HG03108 (cell line): ENCODE results near the gene AGBL1.

Experiments used
- ATAC-seq: cut with Tn5 transposase; IDR thresholded peaks from one replicate; pipeline ENCODE4 v1.9.1; 2021; ENCODE audit warnings: moderate library complexity; ENCODE audit not compliant: unreplicated experiment

The AGBL1 gene

DNA sequence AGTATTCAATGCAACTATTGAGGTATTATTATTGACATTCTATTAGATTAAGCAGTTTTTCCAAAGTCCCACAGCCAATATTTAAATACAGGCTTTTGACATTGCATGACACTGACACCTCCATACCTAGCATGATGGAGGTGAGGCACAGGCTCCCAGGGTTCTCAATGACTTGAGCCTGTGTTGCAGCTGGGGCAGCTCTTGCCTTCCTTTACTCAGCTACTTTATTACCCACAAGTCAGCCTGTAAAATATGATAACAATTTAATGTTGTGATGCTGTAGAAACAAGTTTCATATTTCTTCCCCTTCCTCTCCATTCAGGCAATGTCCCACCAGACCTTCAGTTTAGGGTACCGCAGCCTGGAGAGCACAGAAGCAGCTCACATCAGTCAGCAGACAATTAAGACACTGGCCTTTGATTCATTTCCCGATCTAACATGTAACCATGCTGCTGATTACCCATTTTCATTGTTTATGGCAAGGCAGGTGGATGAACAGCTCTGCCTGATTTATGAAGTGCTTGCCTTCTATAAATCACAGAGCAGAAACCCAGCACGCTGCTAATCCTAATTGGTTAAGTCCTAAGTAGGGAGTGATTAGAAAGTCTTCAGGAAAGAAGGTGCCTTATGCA, 826.1 kb downstream of the AGBL1 start:
- ATAC-seq: no peak

GRCh38 chr15:86906376-86906775, 826.7 kb downstream of the AGBL1 start:
- ATAC-seq: no peak

DNA sequence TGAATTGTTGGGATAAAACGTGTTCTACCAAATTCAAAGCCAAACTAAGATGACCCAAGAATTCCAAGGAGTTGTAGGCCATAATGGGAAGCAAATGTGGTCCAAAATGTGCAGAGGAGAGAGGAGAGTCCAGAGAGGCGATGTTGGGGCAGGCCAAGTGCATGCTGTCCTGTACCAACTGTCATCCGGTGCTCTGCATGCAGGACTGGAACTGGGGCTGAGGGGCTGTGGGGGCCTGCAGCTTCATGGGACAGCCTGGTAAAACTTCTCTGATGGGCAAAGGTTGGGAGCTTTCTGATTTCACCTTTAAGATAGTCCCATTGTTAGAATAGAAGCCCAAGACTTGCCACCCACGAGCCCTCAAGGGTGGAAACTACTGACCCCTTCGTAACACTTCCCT, 831.4 kb downstream of the AGBL1 start:
- ATAC-seq: no peak

GRCh38 chr15:86912661-86913060, 833.0 kb downstream of the AGBL1 start:
- ATAC-seq: no peak

DNA sequence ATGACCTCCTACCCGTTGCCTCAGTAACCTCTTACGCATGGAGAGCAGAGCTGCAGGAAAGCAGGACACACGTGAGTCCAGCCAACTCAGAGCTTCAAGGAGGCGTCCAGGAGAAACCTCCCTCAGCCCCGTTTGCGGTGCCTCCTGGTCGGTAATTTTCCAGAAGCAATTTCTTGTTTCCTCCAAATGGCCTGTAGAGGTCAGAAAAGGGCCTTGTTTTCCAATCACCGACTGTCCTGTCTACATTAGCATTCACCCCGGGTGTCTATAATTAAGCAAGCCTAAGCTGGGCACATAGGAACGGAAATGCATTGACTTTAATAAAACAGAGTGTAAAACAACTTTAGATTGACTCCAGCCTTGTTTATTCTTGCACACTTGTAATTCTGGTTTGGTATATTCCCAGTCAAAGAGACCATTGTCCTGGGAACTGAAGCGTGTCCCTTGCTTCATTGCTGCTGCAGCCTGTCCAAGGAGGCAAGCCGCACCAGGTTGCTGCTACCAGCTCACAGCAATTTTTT, 836.2 kb downstream of the AGBL1 start:
- no peak for ATAC-seq

DNA sequence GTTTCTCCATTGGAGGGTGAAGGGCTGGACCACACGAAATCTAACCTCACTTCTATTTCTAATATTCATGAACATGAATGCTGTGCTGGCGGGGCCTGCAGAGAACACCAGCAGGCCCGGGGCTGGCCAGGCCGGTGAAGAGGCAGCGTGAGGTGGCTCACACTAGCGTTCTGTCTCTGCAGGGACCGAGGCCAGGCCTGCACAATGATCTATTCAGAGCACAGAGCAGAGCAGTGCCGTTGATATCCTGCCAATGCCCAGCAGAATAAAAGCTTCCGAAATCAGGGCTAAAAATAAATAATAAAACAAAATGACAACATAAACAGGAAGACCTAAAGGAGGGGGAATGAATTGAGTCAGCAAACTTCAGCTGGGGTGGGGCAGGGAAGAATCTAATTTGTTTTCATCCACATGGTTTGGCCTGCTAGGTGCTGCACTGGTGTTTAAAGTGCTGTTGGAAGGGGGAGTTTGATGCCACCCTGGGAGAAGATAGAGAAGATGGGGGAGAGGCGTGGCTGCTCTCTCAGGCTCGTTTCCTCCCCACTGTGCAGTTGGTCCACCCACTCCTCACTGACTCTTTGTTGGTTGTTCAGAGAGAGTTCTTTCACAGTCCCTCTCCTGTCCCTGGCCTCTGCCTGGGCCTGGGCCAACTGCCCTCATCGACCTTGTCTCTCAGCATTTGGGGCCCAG, 837.1 kb downstream of the AGBL1 start:
- no peak for ATAC-seq

- no peak for ATAC-seq
Observed at GRCh38 chr15:86917361-86917671, 837.6 kb downstream of the AGBL1 start.

GRCh38 chr15:86919581-86919980, 839.9 kb downstream of the AGBL1 start:
- no peak for ATAC-seq

GRCh38 chr15:86929461-86929860, 849.8 kb downstream of the AGBL1 start:
- no peak for ATAC-seq

DNA sequence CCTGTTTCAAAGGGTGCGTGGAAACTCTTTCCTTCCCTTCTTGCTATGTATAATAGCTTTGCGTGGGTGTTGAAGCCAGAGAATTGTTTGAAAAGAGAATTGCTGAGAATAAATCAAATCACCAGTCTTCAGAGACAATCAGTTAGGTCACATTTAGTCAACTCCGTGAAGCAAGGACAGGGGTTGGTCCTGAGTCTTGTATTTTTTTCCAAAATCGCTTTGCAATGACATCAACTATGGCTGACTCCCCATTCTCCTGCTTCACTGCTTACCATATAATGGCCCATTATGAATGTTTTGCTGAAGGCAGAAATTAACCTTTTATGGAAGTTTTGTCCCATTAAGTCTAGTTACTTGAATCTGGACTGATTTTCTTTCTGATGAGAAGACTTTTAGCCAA, 852.8 kb downstream of the AGBL1 start:
- no peak for ATAC-seq

- no peak for ATAC-seq
Observed at GRCh38 chr15:86935841-86936240, 856.2 kb downstream of the AGBL1 start.

DNA sequence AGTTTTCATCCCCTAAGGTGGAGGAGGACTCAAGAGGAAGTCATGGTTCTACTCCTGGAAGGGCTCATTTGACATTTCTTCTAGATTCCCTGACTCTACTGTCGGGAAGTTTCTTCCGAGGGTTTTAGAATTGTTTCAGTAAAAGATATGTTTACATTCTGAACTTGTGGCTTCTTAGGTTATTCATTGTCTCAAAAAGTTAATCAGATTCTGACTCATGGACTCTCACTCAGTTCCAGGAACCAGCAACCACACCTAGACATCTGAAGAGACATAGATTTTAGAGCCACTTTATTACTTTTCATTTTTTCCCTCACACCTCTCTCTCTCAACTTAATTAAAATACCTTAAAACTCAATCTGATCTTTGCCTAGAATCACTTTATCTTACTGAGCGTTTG, 862.6 kb downstream of the AGBL1 start:
- ATAC-seq: no peak

GRCh38 chr15:86948719-86949118, 869.0 kb downstream of the AGBL1 start:
- ATAC-seq: no peak

- ATAC-seq: no peak
Observed at GRCh38 chr15:86959254-86959653, 879.6 kb downstream of the AGBL1 start.

DNA sequence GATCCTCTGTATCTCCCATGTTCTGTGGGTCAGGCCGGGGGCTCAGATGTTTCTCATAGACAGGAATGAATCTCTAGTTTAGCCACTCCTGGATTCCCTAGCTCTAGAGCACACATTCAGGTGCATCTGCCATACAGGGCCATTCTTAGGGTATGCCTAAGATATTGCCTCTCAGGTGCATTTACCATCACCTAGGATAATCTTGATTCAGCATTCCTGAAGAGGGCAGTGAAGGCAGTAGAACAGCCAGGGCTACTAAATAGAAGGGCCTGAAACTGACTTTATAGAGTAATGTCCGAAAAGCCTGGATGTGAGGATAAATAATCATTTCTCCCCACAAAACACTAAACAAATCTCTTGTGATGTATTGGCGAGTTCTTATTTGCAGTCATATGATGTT, 882.0 kb downstream of the AGBL1 start:
- ATAC-seq: no peak

DNA sequence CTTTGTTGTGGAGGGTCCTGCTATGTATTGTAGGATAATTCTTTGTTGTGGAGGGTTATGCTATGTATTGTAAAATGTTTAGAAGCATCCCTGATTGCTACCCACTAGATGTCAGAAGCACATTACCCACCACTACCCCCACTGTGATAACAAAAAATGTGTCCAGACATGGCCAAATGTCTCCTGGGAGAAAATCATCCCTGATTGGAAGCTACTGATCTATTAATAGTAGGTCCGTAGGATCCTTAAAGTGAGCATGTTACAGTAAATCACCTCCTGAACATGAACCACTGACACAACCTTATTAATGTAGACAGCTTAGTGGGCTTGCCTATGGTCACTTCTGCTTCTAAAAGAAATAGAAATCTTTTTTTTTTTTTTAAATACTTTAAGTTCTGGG, 884.6 kb downstream of the AGBL1 start:
- ATAC-seq: no peak

DNA sequence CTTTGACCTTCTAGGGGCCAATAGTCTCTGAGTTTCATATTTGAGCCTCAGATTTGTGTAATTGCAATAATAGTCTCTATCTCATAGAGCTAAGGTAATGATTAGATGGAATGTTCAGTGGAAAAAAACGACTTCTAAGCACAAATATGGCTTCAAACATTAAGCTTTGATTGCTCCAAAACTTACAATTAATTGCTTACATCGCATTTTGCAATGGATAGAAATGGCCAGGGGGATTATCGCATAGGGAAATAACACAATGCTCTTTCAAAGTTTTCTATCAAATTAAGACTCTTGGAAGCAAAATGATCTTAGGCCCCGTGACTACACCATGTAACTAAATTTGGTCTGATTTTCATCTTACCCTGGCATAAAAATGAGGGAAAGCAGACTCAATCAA, 888.6 kb downstream of the AGBL1 start:
- ATAC-seq: no peak

GRCh38 chr15:86969364-86969763, 889.7 kb downstream of the AGBL1 start:
- no peak for ATAC-seq

- ATAC-seq: no peak
Observed at GRCh38 chr15:86973284-86973844, 893.7 kb downstream of the AGBL1 start.

- no peak for ATAC-seq
Observed at GRCh38 chr15:86988033-86988432, 908.4 kb downstream of the AGBL1 start.

DNA sequence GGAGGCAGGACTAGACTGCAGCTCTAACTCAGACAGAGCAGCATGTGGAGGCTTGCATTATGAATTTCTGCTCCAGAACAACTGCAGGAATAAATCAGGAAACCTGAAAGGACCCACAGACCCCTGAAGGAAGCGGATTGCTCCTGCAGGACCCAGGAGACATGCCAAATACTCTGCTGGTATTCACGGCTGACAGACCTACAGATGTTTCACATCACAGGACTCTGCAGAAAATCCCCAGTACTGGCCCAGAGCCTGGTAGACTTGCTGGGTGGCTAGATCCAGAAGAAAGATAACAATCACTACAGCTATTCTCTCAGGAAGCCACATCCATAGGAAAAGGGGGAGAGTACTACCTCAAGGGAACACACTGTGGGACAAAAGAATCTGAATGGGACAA, 942.1 kb downstream of the AGBL1 start:
- ATAC-seq: no peak

DNA sequence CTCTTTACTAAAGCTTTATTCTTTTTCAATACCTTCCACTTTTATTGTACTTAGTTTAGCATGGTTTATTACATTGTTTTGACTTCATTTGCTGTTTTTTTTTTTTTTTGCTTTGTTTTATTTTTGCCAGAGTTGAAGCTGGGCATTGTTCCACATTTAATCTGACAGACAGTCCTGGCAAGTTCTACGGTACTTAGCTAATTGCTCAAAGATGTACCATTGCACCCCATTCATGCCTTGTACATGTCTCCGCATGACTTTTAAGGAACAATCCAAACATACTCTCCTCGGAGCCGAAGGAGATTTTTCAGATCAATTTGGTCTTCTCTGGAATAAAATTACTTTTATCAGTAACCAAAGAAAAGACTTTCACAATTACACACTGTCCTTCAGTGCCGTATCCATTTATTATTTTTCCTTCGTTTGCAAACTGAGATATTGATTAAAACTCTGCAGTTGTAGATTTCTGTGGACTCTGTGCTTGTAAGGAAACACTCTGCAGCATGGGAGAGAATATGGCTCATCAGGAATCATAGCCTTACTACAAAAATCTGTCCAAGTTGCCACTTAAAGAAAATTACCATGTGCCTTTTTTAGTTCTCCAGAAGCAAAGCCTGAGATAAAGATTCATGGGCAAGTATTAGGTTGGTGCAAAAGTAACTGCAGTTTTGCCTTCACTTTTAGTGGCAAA, 952.0 kb downstream of the AGBL1 start:
- no peak for ATAC-seq
